Keratinocyte (primary cell): ENCODE results near the gene IRX5. TPM values are rescaled to one million over a fixed set of nuclear protein-coding genes. Genes with fewer than 3 reads are reported as not detected.

ENCODE experiments used
- DNase-seq: peaks from one replicate; pipeline ENCODE4 v3.0.0-alpha.2; 2011; ENCODE audit warnings: low read depth, missing footprints, low spot score
- FAIRE-seq: peaks from 2 replicates; lab custom pipeline; 2011; peaks lifted over from hg19 to GRCh38; lab: Jason Lieb, UNC
- H2AFZ ChIP-seq: 2 replicates; pipeline ENCODE4 v1.6.0; 2012; ENCODE audit warnings: low read length, control low read depth, inconsistent platforms; ENCODE audit not compliant: control insufficient read depth
- H3K27ac ChIP-seq: 2 replicates; pipeline ENCODE4 v1.5.1; 2011; ENCODE audit warnings: low read length; ENCODE audit not compliant: control insufficient read depth, insufficient read depth
- H3K27me3 ChIP-seq: 3 replicates; pipeline ENCODE4 v1.6.0; 2011; ENCODE audit warnings: low read length; ENCODE audit not compliant: control insufficient read depth, insufficient read depth; ENCODE audit errors: extremely low read depth
- H3K36me3 ChIP-seq, 2 experiments: 2 replicates in 1 of 2; 3 replicates in 1 of 2; pipeline ENCODE4 v1.5.1; 2011; ENCODE audit warnings: low read length in 2 of 2, mild to moderate bottlenecking in 1 of 2; ENCODE audit not compliant: control insufficient read depth in 2 of 2, insufficient read depth in 2 of 2; ENCODE audit errors: extremely low read depth in 1 of 2
- H3K4me1 ChIP-seq: 3 replicates; pipeline ENCODE4 v1.5.1; 2011; ENCODE audit warnings: low read length; ENCODE audit not compliant: control insufficient read depth, insufficient read depth; ENCODE audit errors: extremely low read depth
- H3K4me2 ChIP-seq: 3 replicates; pipeline ENCODE4 v1.6.0; 2011; ENCODE audit warnings: low read depth, low read length; ENCODE audit not compliant: control insufficient read depth, insufficient read depth; ENCODE audit errors: extremely low read depth
- H3K4me3 ChIP-seq, 3 experiments: fragments of 200-600 bp in 1 of 3; sonication (generic) in 1 of 3; 2 replicates in 2 of 3; 3 replicates in 1 of 3; pipeline ENCODE4 v1.5.1; 2011 to 2016; ENCODE audit warnings: low read length in 3 of 3, mild to moderate bottlenecking in 3 of 3, control low read depth in 2 of 3, inconsistent platforms in 1 of 3, low read depth in 1 of 3, mixed read lengths in 1 of 3, mixed run types in 1 of 3, moderate library complexity in 1 of 3; ENCODE audit not compliant: control insufficient read depth in 2 of 3, insufficient read depth in 2 of 3; ENCODE audit errors: extremely low read depth in 1 of 3
- H3K79me2 ChIP-seq: 2 replicates; pipeline ENCODE4 v1.6.0; 2012; ENCODE audit warnings: low read length; ENCODE audit not compliant: control insufficient read depth, insufficient read depth
- H3K9ac ChIP-seq: 3 replicates; pipeline ENCODE4 v1.6.0; 2011; ENCODE audit warnings: low read length; ENCODE audit not compliant: control insufficient read depth, insufficient read depth; ENCODE audit errors: extremely low read depth
- H3K9me1 ChIP-seq: 3 replicates; pipeline ENCODE4 v1.6.0; 2011; ENCODE audit warnings: low read length; ENCODE audit not compliant: control insufficient read depth, insufficient read depth; ENCODE audit errors: extremely low read depth
- H3K9me3 ChIP-seq: 2 replicates; pipeline ENCODE4 v1.5.1; 2012; ENCODE audit warnings: low read depth, low read length; ENCODE audit not compliant: control insufficient read depth
- H4K20me1 ChIP-seq: 3 replicates; pipeline ENCODE4 v1.6.0; 2011; ENCODE audit warnings: low read length; ENCODE audit not compliant: control insufficient read depth, insufficient read depth; ENCODE audit errors: extremely low read depth
- EZH2 ChIP-seq: IDR thresholded peaks from one replicate; pipeline ENCODE4 v1.6.1; 2012; ENCODE audit warnings: inconsistent platforms, mild to moderate bottlenecking, low read length, moderate library complexity
- dilution Hi-C: fragments of 300-500 bp; cut with MboI; formaldehyde crosslinking; loops from one replicate; pipeline ENCODE4 v1.7.0; 2020; ENCODE audit warnings: low sequenced_read_pairs; ENCODE audit not compliant: extremely low pct_ligation_motif_present
- polyA plus RNA-seq, 5 experiments: library from polyadenylated mRNA; depleted of rRNA in 3 of 5; stranded (reverse) in 3 of 5; stranded (forward) in 1 of 5; unstranded in 1 of 5; fragments of >200 nt; gene quantifications; 1 replicate in 1 of 5; 2 replicates in 3 of 5; 3 replicates in 1 of 5; pipeline versions ENCODE4 v1.2.1 to v1.2.3, GENCODE V29; 2011 to 2012; ENCODE audit warnings: missing spikeins in 2 of 5, low read depth in 1 of 5, low replicate concordance in 1 of 5
- TF ChIP-seq, protein P1 (sequence below), 3 experiments: IDR thresholded peaks in 1 of 3; conservative IDR thresholded peaks in 1 of 3; optimal IDR thresholded peaks in 1 of 3; 2 replicates in 2 of 3; 3 replicates in 1 of 3; pipeline versions ENCODE3 to v1.5.1; 2011; ENCODE audit warnings: low read length in 3 of 3, mild to moderate bottlenecking in 3 of 3, moderate library complexity in 2 of 3, control low read depth in 1 of 3, inconsistent platforms in 1 of 3; ENCODE audit not compliant: insufficient read depth in 2 of 3; ENCODE audit errors: extremely low read depth in 1 of 3

Gene IRX5
- polyA plus RNA-seq, 1 donor (not counting 4 experiments of a cell fraction or from before 2014, with no cell fraction given): 2.6 TPM

DNA sequence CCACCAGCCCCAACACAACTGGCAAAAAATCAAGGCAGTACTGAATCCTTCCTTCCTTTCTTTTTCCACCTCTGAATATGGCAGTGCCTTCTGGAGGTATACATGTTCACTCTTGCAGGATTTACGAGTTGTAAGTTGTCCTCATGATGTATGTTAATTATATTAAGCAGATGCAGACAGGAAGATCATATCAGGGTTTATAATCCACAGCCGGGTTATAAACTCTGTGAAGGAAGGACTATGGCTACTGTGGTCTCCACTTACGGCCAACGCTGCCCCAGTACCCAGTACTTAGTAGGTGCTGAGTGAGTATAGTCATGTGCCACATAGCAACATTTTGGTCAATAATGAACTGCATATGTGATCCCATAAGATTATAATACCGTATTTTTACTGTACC, 19.6 kb upstream of the IRX5 start:
- dilution Hi-C loops: no loop called here
- DNase-seq: no peak
- no peaks in the 10 kb centered on the region for H3K9me3 ChIP-seq
- H3K79me2 ChIP-seq: no peaks in the 10 kb centered on the region
- H3K36me3 ChIP-seq: no peaks in the 10 kb centered on the region
- no peak overlapping the region for H3K9ac ChIP-seq
- no peak overlapping the region for H3K4me3 ChIP-seq
- no peak for FAIRE-seq
- peaks cover 3% of the 10 kb centered on the region for H3K4me1 ChIP-seq
- H4K20me1 ChIP-seq: no peaks in the 10 kb centered on the region
- no peak overlapping the region for H3K27ac ChIP-seq
- TF ChIP-seq, protein P1, sequence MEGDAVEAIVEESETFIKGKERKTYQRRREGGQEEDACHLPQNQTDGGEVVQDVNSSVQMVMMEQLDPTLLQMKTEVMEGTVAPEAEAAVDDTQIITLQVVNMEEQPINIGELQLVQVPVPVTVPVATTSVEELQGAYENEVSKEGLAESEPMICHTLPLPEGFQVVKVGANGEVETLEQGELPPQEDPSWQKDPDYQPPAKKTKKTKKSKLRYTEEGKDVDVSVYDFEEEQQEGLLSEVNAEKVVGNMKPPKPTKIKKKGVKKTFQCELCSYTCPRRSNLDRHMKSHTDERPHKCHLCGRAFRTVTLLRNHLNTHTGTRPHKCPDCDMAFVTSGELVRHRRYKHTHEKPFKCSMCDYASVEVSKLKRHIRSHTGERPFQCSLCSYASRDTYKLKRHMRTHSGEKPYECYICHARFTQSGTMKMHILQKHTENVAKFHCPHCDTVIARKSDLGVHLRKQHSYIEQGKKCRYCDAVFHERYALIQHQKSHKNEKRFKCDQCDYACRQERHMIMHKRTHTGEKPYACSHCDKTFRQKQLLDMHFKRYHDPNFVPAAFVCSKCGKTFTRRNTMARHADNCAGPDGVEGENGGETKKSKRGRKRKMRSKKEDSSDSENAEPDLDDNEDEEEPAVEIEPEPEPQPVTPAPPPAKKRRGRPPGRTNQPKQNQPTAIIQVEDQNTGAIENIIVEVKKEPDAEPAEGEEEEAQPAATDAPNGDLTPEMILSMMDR (optimal IDR thresholded peaks at IDR 0.05 in 1 of 3, IDR thresholded peaks at IDR 0.05 in 1 of 3, conservative IDR thresholded peaks at IDR 0.05 in 1 of 3; ENCODE audit: extremely low read depth in 1 of 3, insufficient read depth in 2 of 3, low read length in 3 of 3): no peak
- no peak for TF ChIP-seq EZH2
- no peaks in the 10 kb centered on the region for H3K9me1 ChIP-seq
- H3K4me2 ChIP-seq: no peak overlapping the region
- peak overlapping the region; percentile 31 for H2AFZ ChIP-seq
- no peaks in the 10 kb centered on the region for H3K27me3 ChIP-seq

DNA sequence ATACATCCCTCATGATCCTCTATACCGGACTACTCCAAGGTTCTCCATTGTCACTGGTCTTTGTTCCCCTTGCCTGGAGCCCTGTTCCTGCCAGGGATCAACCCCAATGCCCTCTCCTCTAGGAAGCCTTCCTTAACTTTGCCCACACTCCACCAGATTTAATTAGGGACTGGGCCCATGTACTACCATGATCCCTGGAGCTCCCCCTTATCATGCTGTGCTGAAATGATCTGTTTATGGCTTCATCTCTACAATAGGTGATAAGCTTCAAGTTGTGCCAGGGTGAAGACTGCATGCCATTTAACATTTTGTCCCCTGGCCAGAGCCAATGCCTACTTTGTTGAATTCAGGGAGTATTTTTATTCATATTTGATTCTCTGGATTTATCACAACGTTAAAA, 17.9 kb upstream of the IRX5 start:
- no peak overlapping the region for H2AFZ ChIP-seq
- no peaks in the 10 kb centered on the region for H3K27me3 ChIP-seq
- H3K9ac ChIP-seq: no peak overlapping the region
- no peak for FAIRE-seq
- no peak overlapping the region for H3K27ac ChIP-seq
- TF ChIP-seq, protein P1 (optimal IDR thresholded peaks at IDR 0.05 in 1 of 3, IDR thresholded peaks at IDR 0.05 in 1 of 3, conservative IDR thresholded peaks at IDR 0.05 in 1 of 3; ENCODE audit: extremely low read depth in 1 of 3, insufficient read depth in 2 of 3, low read length in 3 of 3): no peak
- no peak for TF ChIP-seq EZH2
- dilution Hi-C loops: no loop called here
- H3K9me1 ChIP-seq: no peaks in the 10 kb centered on the region
- H3K4me1 ChIP-seq: peaks cover 3% of the 10 kb centered on the region
- no peaks in the 10 kb centered on the region for H4K20me1 ChIP-seq
- DNase-seq: no peak
- no peak overlapping the region for H3K4me3 ChIP-seq
- H3K9me3 ChIP-seq: no peaks in the 10 kb centered on the region
- no peaks in the 10 kb centered on the region for H3K79me2 ChIP-seq
- no peaks in the 10 kb centered on the region for H3K36me3 ChIP-seq
- H3K4me2 ChIP-seq: no peak overlapping the region
